OCI-LY7 (cell line): Measurements from ENCODE around the gene SLC13A5. TPM values are rescaled to one million over a fixed set of nuclear protein-coding genes. Genes with fewer than 3 reads are reported as not detected.

Experiments
- BruUV-seq: library from RNA; stranded (reverse); fragments of 400-500 nt; replicated peaks from 2 replicates; lab custom pipeline; 2021; lab: Mats Ljungman, UMichigan
- CTCF ChIA-PET: fragments of 300-600 bp; sonication (Branson Sonifier 250); formaldehyde crosslinking; loops from one replicate; lab custom pipeline; 2022; ENCODE audit warnings: antibody characterized with exemption; ENCODE audit not compliant: unreplicated experiment; lab: Charles Lee
- POLR2A ChIA-PET: fragments of 300-600 bp; sonication (Branson Sonifier 250); formaldehyde crosslinking; loops from one replicate; lab custom pipeline; 2022; ENCODE audit warnings: antibody characterized with exemption; lab: Charles Lee
- DNase-seq: peaks from one replicate; pipeline ENCODE4 v3.0.0-alpha.2; 2015; ENCODE audit warnings: low spot score
- H2AFZ ChIP-seq: fragments of 200-600 bp; sonication (generic), shearing (Covaris generic); 2 replicates; pipeline ENCODE4 v1.6.1; 2014; ENCODE audit warnings: mild to moderate bottlenecking, antibody characterized with exemption, low read length, moderate library complexity
- H3K27ac ChIP-seq: fragments of 200-600 bp; sonication (generic); 2 replicates; pipeline ENCODE4 v1.5.1; 2014; ENCODE audit warnings: mixed run types, low read depth, mild to moderate bottlenecking, moderate library complexity, low read length, inconsistent platforms; ENCODE audit not compliant: poor library complexity, severe bottlenecking
- H3K36me3 ChIP-seq: fragments of 200-600 bp; sonication (generic); 2 replicates; pipeline ENCODE4 v1.6.1; 2014; ENCODE audit warnings: mild to moderate bottlenecking, antibody characterized with exemption, low read length, moderate library complexity, mixed read lengths; ENCODE audit not compliant: insufficient read depth
- H3K4me1 ChIP-seq: fragments of 200-600 bp; sonication (generic); 2 replicates; pipeline ENCODE4 v1.5.1; 2014; ENCODE audit warnings: mild to moderate bottlenecking, low read length; ENCODE audit not compliant: insufficient read depth, poor library complexity, severe bottlenecking
- H3K4me2 ChIP-seq: fragments of 200-600 bp; sonication (generic); 2 replicates; pipeline ENCODE4 v1.6.1; 2014; ENCODE audit warnings: mild to moderate bottlenecking, low read length
- H3K4me3 ChIP-seq: fragments of 200-600 bp; sonication (generic); 2 replicates; pipeline ENCODE4 v1.5.1; 2014; ENCODE audit warnings: mild to moderate bottlenecking, low read depth, low read length; ENCODE audit not compliant: poor library complexity, severe bottlenecking
- H3K79me2 ChIP-seq: fragments of 200-600 bp; sonication (generic); 2 replicates; pipeline ENCODE4 v1.6.1; 2016; ENCODE audit warnings: low read depth, mild to moderate bottlenecking, low read length, moderate library complexity, mixed read lengths; ENCODE audit not compliant: insufficient read depth
- H3K9me2 ChIP-seq: fragments of 200-600 bp; sonication (generic); 2 replicates; pipeline ENCODE4 v1.6.1; 2016; ENCODE audit warnings: mild to moderate bottlenecking, low read length, mixed read lengths; ENCODE audit not compliant: insufficient read depth
- H3K9me3 ChIP-seq: fragments of 200-600 bp; sonication (generic); 2 replicates; pipeline ENCODE4 v1.6.1; 2014; ENCODE audit warnings: mild to moderate bottlenecking, mixed run types, low read length, mixed read lengths
- H4K20me1 ChIP-seq: fragments of 200-600 bp; sonication (generic); 2 replicates; pipeline ENCODE4 v1.6.1; 2014; ENCODE audit warnings: mild to moderate bottlenecking, antibody characterized with exemption, low read length, moderate library complexity, mixed read lengths; ENCODE audit not compliant: insufficient read depth
- CTCF ChIP-seq: fragments of 200-600 bp; sonication (generic); conservative IDR thresholded peaks from 2 replicates; pipeline ENCODE4 v1.5.1; 2014; ENCODE audit warnings: mild to moderate bottlenecking, antibody characterized with exemption, low read length, moderate library complexity, mixed read lengths
- EZH2phosphoT487 ChIP-seq: fragments of 200-600 bp; sonication (generic); IDR thresholded peaks from 2 replicates; pipeline ENCODE4 v1.6.1; 2018; ENCODE audit warnings: low read depth, borderline replicate concordance, mild to moderate bottlenecking, mixed run types, antibody characterized with exemption, low read length, moderate library complexity, mixed read lengths
- intact Hi-C: fragments of 100-400 bp; cut with micrococcal nuclease; formaldehyde crosslinking; loops from one replicate; pipeline ENCODE4 v1.10.0; 2022; ENCODE audit not compliant: unreplicated experiment
- total RNA-seq, 2 experiments: library from RNA; depleted of rRNA in 1 of 2; stranded (reverse); fragments of >200 nt in 1 of 2; shearing (Covaris generic) in 1 of 2; gene quantifications; 2 replicates each; pipeline ENCODE4 v1.2.3, GENCODE V29; 2014 to 2022

The SLC13A5 gene
- total RNA-seq, 2 experiments from 2014 or later = not detected

DNA sequence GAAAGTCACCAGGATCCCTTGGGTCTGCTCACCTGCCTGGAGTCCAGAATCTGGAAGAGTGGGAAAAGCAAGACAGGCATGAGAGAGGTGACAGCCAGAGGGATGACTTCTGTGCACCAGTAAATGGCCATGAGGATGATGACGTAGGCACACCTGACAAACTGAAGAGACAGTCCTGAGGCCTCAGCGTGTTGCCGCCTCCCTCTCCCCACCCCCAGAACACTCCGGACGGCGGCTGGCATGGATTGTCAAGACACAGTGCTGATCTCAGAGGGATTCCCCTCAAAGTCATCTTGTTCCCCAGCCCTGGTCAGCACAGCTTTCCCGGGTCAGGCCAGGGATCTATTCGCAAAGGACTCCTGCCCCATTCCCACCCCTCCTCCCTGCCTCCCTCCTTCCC, 6.2 kb downstream of the SLC13A5 start:
- H3K36me3 ChIP-seq = no peaks in the 10 kb centered on the region
- intact Hi-C loops = no loop called here
- H4K20me1 ChIP-seq = no peaks in the 10 kb centered on the region
- H3K9me2 ChIP-seq = no peaks in the 10 kb centered on the region
- no peak for TF ChIP-seq CTCF
- no peak for TF ChIP-seq EZH2phosphoT487
- no peak overlapping the region for H3K27ac ChIP-seq
- H3K79me2 ChIP-seq = no peaks in the 10 kb centered on the region
- H3K9me3 ChIP-seq = no peaks in the 10 kb centered on the region
- DNase-seq = no peak
- ChIA-PET CTCF (no interaction called here), POLR2A (interaction anchor here (0.7 kb wide), 1 partner anchor 111 kb away, joined by 7 read pairs; no protein-coding TSS in a partner anchor)
- BruUV-seq = no TSS peak
- no peak overlapping the region for H3K4me2 ChIP-seq
- no peaks in the 10 kb centered on the region for H3K4me1 ChIP-seq
- H3K4me3 ChIP-seq = no peak overlapping the region
- H2AFZ ChIP-seq = no peak overlapping the region

DNA sequence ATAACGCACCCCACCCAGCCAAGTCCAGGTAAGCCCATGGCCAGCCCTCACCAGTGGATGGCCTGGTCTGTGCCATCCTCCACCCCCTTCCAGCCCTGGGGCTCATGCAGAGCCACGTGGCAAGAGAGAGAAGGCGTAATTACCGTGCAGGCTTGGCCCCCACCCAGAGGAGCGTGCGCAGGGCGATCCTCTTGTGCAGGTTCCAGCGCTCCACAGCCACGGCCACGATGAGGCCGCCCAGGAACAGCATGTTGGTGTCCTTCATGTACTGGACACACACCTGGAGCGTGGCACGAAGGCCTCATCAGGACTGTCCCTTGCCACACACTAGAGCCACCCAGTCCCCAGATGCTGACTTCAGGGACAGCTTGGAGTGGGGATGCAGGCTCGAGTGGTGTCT, 6.7 kb downstream of the SLC13A5 start:
- DNase-seq = no peak
- H3K79me2 ChIP-seq = no peaks in the 10 kb centered on the region
- no TSS peak for BruUV-seq
- H3K4me2 ChIP-seq = no peak overlapping the region
- TF ChIP-seq EZH2phosphoT487 = no peak
- TF ChIP-seq CTCF = no peak
- no peak overlapping the region for H3K4me3 ChIP-seq
- intact Hi-C loops = no loop called here
- H3K36me3 ChIP-seq = no peaks in the 10 kb centered on the region
- no peaks in the 10 kb centered on the region for H3K4me1 ChIP-seq
- CTCF ChIA-PET = no interaction called here
- no peaks in the 10 kb centered on the region for H4K20me1 ChIP-seq
- H2AFZ ChIP-seq = no peak overlapping the region
- no peaks in the 10 kb centered on the region for H3K9me2 ChIP-seq
- H3K27ac ChIP-seq = no peak overlapping the region
- POLR2A ChIA-PET = no interaction called here
- H3K9me3 ChIP-seq = no peaks in the 10 kb centered on the region

GRCh38 chr17:6704470-6705052, 8.6 kb downstream of the SLC13A5 start:
- no peaks in the 10 kb centered on the region for H3K9me3 ChIP-seq
- TF ChIP-seq CTCF (no peak), EZH2phosphoT487 (no peak)
- intact Hi-C loops = no loop called here
- no peaks in the 10 kb centered on the region for H4K20me1 ChIP-seq
- no peak overlapping the region for H3K4me3 ChIP-seq
- no peak overlapping the region for H3K27ac ChIP-seq
- H3K4me2 ChIP-seq = no peak overlapping the region
- CTCF ChIA-PET = no interaction called here
- BruUV-seq = no TSS peak
- no peak overlapping the region for H2AFZ ChIP-seq
- no peaks in the 10 kb centered on the region for H3K79me2 ChIP-seq
- H3K36me3 ChIP-seq = no peaks in the 10 kb centered on the region
- no peaks in the 10 kb centered on the region for H3K4me1 ChIP-seq
- POLR2A ChIA-PET = no interaction called here
- no peak for DNase-seq
- H3K9me2 ChIP-seq = no peaks in the 10 kb centered on the region
